Measurements from ENCODE around the gene KRT72.

DNA sequence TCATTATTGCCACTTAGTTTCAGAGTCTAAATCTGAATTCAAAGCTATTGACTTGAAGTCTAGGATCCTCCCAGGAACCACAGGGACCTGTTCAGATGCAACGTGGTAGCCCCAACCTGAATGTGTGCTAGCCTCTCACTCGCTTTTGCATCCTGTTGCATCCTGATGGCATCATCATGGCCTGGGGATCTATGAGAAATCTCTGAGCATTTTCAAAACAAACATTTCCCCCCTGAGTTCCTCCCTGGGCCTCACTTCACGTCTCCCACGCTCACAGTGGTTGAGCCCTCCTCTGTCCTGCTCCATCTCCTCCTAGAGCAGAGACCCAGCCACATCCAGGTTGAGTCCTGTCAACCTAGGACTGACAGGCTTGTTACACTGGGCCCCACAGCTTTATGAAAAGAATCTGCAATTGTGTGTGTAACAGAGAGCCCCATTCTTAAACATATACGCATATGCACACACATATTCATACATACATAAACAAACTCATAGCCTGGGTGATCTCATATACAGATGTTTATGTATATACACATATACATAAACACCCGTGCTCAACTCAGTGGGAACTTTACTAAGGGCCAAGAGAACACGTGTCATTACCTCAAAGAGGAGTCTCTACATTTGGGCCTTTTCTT lies 5.4 kb upstream of the KRT72 start:
- TF ChIP-seq, protein P1, sequence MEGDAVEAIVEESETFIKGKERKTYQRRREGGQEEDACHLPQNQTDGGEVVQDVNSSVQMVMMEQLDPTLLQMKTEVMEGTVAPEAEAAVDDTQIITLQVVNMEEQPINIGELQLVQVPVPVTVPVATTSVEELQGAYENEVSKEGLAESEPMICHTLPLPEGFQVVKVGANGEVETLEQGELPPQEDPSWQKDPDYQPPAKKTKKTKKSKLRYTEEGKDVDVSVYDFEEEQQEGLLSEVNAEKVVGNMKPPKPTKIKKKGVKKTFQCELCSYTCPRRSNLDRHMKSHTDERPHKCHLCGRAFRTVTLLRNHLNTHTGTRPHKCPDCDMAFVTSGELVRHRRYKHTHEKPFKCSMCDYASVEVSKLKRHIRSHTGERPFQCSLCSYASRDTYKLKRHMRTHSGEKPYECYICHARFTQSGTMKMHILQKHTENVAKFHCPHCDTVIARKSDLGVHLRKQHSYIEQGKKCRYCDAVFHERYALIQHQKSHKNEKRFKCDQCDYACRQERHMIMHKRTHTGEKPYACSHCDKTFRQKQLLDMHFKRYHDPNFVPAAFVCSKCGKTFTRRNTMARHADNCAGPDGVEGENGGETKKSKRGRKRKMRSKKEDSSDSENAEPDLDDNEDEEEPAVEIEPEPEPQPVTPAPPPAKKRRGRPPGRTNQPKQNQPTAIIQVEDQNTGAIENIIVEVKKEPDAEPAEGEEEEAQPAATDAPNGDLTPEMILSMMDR (IDR thresholded peaks at IDR 0.05; ENCODE audit: low read length), result no peak
- TF ChIP-seq EZH2 (IDR thresholded peaks at IDR 0.05; ENCODE audit: borderline replicate concordance, low read length), result no peak
